Activated naive CD4-positive, alpha-beta T cell treated with anti-CD3 and anti-CD28 coated beads, Interleukin-2, amount 10 ng/mL, durations not matched to agents 7 days and 5 days (primary cell): ENCODE measurements around the gene RBMY1A1.
"Not testable (repeated sequence)": the region's sequence is repeated elsewhere in the genome, so short reads cannot be mapped to it uniquely, and the experiment has no call there.

Source experiments
- CTCF ChIA-PET: fragments of 350-600 bp; sonication (Branson Sonifier 250); formaldehyde crosslinking; loops from one replicate; lab custom pipeline; 2021; ENCODE audit warnings: antibody characterized with exemption; lab: Charles Lee
- DNase-seq: peaks from one replicate; pipeline ENCODE4 v3.0.0-alpha.2; 2020
- H3K27ac Mint-ChIP-seq: one replicate; pipeline ENCODE4 v1.8.0; 2021; ENCODE audit warnings: mild to moderate bottlenecking, moderate library complexity, mixed read lengths
- H3K27me3 Mint-ChIP-seq: one replicate; pipeline ENCODE4 v1.8.0; 2021; ENCODE audit warnings: mild to moderate bottlenecking, mixed read lengths
- H3K36me3 Mint-ChIP-seq: one replicate; pipeline ENCODE4 v1.8.0; 2021; ENCODE audit warnings: mixed read lengths
- H3K4me1 Mint-ChIP-seq: one replicate; pipeline ENCODE4 v1.8.0; 2021; ENCODE audit warnings: mixed read lengths
- H3K4me3 Mint-ChIP-seq: one replicate; pipeline ENCODE4 v1.8.0; 2021; ENCODE audit warnings: mild to moderate bottlenecking, moderate library complexity, mixed read lengths
- H3K9me3 Mint-ChIP-seq: one replicate; pipeline ENCODE4 v1.8.0; 2021; ENCODE audit warnings: mixed read lengths

Gene RBMY1A1

DNA sequence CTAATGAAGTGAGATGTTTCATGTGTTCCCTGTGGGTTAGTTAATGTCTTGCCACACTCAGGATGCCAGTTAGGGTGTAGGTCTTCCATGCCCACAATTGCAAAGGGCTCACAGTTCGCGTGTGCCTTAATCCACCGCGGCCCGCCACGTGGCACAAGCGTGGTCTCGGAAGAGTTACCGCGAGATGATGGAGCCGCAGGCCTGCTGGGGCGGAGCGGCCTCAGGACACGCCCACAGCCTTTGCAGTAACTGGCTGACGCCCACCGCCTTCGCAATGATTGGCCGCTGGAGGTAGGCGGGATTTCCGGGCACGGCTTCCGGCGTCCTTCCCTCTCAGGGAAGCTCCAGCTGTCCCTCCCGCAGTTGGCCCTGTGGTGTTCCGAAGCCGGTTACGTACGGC lies at the start of gene RBMY1A1:
TSS of gene RBMY1A1 (plus strand) at position 301 of the 400 bp plus-strand sequence. CDS start 2,013 bp downstream, outside the sequence.
- H3K4me1 Mint-ChIP-seq, H3K27me3 Mint-ChIP-seq, CTCF ChIA-PET, H3K4me3 Mint-ChIP-seq, DNase-seq, H3K36me3 Mint-ChIP-seq, H3K27ac Mint-ChIP-seq, H3K9me3 Mint-ChIP-seq: not testable (repeated sequence)

DNA sequence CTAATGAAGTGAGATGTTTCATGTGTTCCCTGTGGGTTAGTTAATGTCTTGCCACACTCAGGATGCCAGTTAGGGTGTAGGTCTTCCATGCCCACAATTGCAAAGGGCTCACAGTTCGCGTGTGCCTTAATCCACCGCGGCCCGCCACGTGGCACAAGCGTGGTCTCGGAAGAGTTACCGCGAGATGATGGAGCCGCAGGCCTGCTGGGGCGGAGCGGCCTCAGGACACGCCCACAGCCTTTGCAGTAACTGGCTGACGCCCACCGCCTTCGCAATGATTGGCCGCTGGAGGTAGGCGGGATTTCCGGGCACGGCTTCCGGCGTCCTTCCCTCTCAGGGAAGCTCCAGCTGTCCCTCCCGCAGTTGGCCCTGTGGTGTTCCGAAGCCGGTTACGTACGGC lies 23.6 kb upstream of the RBMY1A1 start, which contains the start of gene RBMY1B:
TSS of gene RBMY1B (plus strand) at position 301 of the 400 bp plus-strand sequence. CDS start 2,013 bp downstream, outside the sequence.
- H3K27me3 Mint-ChIP-seq, H3K4me3 Mint-ChIP-seq, H3K4me1 Mint-ChIP-seq, H3K36me3 Mint-ChIP-seq, H3K27ac Mint-ChIP-seq, DNase-seq, H3K9me3 Mint-ChIP-seq, CTCF ChIA-PET: not testable (repeated sequence)

DNA sequence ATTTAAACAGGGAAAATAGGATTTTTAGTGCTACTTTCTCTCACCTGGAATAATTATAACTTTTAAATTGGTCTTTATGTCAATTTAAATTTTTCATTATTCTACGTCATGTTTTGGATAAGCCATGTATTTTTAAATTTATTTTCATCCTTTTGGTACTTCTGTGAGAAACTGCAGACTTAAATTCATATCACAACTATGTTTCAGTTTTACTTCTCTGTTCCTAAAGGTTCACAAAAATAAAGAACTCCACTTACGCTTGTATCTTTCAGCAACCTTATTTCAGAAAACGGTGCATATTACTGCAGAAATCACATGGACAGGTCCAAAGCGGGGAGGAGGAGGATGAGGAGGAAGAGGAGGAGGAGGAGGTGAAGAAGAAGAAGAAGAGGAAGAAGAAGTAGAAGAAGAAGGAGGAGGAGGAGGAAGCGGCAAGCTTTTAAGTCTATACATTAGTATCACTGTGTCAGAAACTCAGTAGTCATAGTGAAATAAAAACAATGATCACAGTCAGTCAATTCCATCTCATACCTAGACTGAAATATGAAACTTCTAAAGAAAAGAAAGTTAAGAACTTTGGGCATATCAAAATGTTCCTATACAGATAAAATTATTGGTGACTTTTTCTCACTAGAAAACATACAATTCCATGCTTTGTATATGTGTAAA lies 24.8 kb downstream of the RBMY1A1 start:
- H3K27me3 Mint-ChIP-seq: not testable (repeated sequence)

DNA sequence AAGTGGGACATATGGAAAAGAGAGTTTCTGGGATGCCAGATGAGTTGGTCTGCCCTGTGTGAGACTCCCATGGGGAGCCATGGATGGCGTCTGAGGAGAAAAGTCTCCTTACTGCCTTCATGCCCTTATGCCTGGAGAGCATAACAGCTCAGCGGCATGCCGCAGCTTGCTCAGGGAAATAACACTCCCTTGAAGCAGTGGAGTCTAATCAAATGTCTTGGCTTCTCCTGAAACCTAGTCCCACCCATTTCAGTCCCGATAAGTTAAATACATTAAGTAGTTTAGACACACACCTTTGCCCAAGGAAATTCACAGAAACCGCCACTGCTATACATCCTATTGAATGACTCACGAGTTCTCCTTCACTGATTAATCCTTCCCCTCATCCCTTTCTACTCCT lies 50.8 kb downstream of the RBMY1A1 start:
- no peaks in the 10 kb centered on the region for H3K27me3 Mint-ChIP-seq

More for the DNA sequence above, 24.8 kb downstream of the RBMY1A1 start:
- H3K27ac Mint-ChIP-seq, H3K36me3 Mint-ChIP-seq, H3K4me1 Mint-ChIP-seq, DNase-seq, H3K4me3 Mint-ChIP-seq, H3K9me3 Mint-ChIP-seq, CTCF ChIA-PET: not testable (repeated sequence)

DNA sequence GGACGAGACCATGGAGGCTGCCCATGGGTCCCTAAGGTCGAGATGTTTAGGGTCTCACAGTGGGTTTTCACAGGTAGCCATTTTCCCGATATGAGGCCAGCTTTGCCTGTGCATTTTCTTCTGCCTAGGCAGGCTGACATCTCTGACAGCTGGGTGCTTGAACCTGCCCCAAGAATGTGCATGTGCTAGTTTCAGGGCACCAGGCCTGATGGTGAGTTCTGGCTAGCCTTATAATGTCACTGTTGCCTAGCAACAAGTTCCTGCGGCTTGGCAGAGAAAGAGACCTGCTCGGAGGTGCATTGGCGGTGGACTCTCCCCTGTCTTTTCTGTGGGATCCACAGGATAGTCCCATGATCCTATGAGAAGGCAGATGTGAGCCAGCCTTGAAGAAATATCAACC lies 51.8 kb downstream of the RBMY1A1 start:
- H3K27me3 Mint-ChIP-seq, H3K9me3 Mint-ChIP-seq, DNase-seq, H3K36me3 Mint-ChIP-seq, H3K27ac Mint-ChIP-seq, H3K4me3 Mint-ChIP-seq, H3K4me1 Mint-ChIP-seq, CTCF ChIA-PET: not testable (repeated sequence)

More for the DNA sequence above, 50.8 kb downstream of the RBMY1A1 start:
- H3K4me3 Mint-ChIP-seq: no peak overlapping the region
- no peaks in the 10 kb centered on the region for H3K9me3 Mint-ChIP-seq
- no peaks in the 10 kb centered on the region for H3K4me1 Mint-ChIP-seq
- DNase-seq: no peak
- CTCF ChIA-PET: no interaction called here
- no peak overlapping the region for H3K27ac Mint-ChIP-seq
- no peaks in the 10 kb centered on the region for H3K36me3 Mint-ChIP-seq

DNA sequence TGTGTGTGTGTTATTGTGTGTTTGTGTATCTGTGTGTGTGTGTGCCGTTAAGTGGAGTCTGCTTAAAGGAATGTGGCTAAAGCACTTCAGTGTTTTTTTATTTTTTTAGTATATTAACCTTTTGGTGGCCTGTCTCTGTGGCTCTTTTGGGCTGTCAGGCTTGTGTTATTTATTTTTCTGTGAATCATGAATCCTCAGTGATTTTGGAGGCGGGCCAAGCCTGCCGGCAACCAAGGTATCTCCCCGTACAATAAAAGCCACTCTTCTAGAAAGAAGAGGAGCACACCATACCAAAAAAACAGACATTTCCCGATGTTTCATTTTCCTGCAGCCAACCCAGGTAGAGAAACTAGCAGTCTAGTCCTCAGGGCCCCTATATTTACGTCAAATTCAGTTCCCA lies 57.4 kb downstream of the RBMY1A1 start:
- Mint-ChIP-seq H3K27ac (no peak overlapping the region), H3K36me3 (no peaks in the 10 kb centered on the region), H3K9me3 (no peaks in the 10 kb centered on the region), H3K4me3 (no peak overlapping the region), H3K4me1 (no peaks in the 10 kb centered on the region), H3K27me3 (peaks cover 6% of the 10 kb centered on the region)
- DNase-seq: no peak
- CTCF ChIA-PET: no interaction called here

DNA sequence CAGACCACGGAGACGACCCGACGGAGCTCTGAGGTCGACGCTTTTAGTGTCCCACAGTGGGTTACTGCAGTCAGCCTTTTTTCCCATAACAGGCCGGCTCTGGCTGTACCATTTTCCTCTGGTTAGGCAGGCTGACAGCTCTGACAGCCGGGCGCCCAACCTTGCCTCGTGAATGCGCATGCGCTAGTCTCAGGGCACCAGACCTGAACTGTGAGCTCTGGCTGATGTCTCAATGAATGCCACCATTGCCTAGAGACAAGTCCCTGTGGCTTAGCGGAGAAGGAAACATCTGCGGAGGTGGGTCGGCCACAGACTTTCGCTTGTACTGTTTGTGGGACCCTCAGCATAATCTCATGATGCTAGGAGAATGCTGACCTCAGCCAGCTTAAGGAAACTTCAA lies 61.6 kb downstream of the RBMY1A1 start:
- H3K27me3 Mint-ChIP-seq, H3K4me3 Mint-ChIP-seq, H3K27ac Mint-ChIP-seq, CTCF ChIA-PET, H3K4me1 Mint-ChIP-seq, H3K36me3 Mint-ChIP-seq, H3K9me3 Mint-ChIP-seq: not testable (repeated sequence)
- peak; percentile 21 for DNase-seq
